Calu3 (cell line): Measurements from ENCODE around the gene ZBTB22. TPM values are rescaled to one million over a fixed set of nuclear protein-coding genes. Genes with fewer than 3 reads are reported as not detected.

ENCODE experiments used
- BruUV-seq: library from RNA; stranded (reverse); fragments of 400-500 nt; replicated peaks from 2 replicates; lab custom pipeline; 2021; lab: Mats Ljungman, UMichigan
- CTCF ChIA-PET: fragments of 300-600 bp; sonication (Branson Sonifier 250); formaldehyde crosslinking; loops from one replicate; lab custom pipeline; 2022; ENCODE audit warnings: antibody characterized with exemption; lab: Charles Lee
- DNase-seq: peaks from one replicate; pipeline ENCODE4 v3.0.0; 2022
- H3K27ac Mint-ChIP-seq: one replicate; pipeline ENCODE4 v1.8.0; 2022; ENCODE audit warnings: mixed read lengths; ENCODE audit not compliant: unreplicated experiment
- H3K27me3 Mint-ChIP-seq: one replicate; pipeline ENCODE4 v1.8.0; 2022; ENCODE audit warnings: mixed read lengths; ENCODE audit not compliant: unreplicated experiment
- H3K36me3 Mint-ChIP-seq: one replicate; pipeline ENCODE4 v1.8.0; 2022; ENCODE audit warnings: mild to moderate bottlenecking, moderate library complexity, mixed read lengths; ENCODE audit not compliant: insufficient read depth, unreplicated experiment
- H3K4me1 Mint-ChIP-seq: one replicate; pipeline ENCODE4 v1.8.0; 2022; ENCODE audit warnings: mild to moderate bottlenecking, low read depth, mixed read lengths; ENCODE audit not compliant: unreplicated experiment
- H3K4me3 Mint-ChIP-seq: one replicate; pipeline ENCODE4 v1.8.0; 2022; ENCODE audit warnings: mild to moderate bottlenecking, low read depth, moderate library complexity, mixed read lengths; ENCODE audit not compliant: unreplicated experiment
- H3K9me3 Mint-ChIP-seq: one replicate; pipeline ENCODE4 v1.8.0; 2022; ENCODE audit warnings: low read depth, mixed read lengths; ENCODE audit not compliant: unreplicated experiment
- CTCF ChIP-seq: fragments of 200-600 bp; IDR thresholded peaks from one replicate; pipeline ENCODE4 v1.8.0; 2022; ENCODE audit warnings: antibody characterized with exemption; ENCODE audit not compliant: unreplicated experiment
- intact Hi-C: fragments of 100-400 bp; cut with micrococcal nuclease; formaldehyde crosslinking; loops from one replicate; pipeline ENCODE4 v1.10.0; 2022; ENCODE audit not compliant: unreplicated experiment
- microRNA-seq: library from miRNA; unstranded; fragments of <30 nt; microRNA quantifications from one replicate; pipeline ENCODE4 v1.2.0, GENCODE V29; 2022
- total RNA-seq: library from RNA; stranded (reverse); gene quantifications from 2 replicates; pipeline ENCODE4 v1.2.3, GENCODE V29; 2022

ZBTB22 gene
- total RNA-seq, 1 experiment from 2014 or later: 22.6 TPM

GRCh38 chr6:33271468-33272274 is 45.9 kb downstream of the ZBTB22 start, which contains the start of the genes RPS18 and VPS52:
Gene RPS18, plus strand, starts transcription at chr6:33272075. Its CDS starts 45 bp downstream, at chr6:33272120.
Gene VPS52, minus strand, starts transcription at chr6:33271876. Its CDS starts 201 bp downstream, at chr6:33271675.
- H3K9me3 Mint-ChIP-seq: no peaks in the 10 kb centered on the region
- H3K27me3 Mint-ChIP-seq: peaks cover 13% of the 10 kb centered on the region
- CTCF ChIA-PET: interaction anchor here (0.5 to 1.2 kb wide), 8 partner anchors 18 to 139 kb away, joined by 3 to 5 read pairs (median 3); partner anchors contain the start of genes PFDN6, PHF1, RGL2 and WDR46
- intact Hi-C loops: no loop called here
- peaks cover 75% of the 10 kb centered on the region for H3K36me3 Mint-ChIP-seq
- H3K4me1 Mint-ChIP-seq: peaks cover 65% of the 10 kb centered on the region
- TF ChIP-seq CTCF: no peak
- DNase-seq: peak; percentile 96
- peak within 1 kb of the TSS; percentile 94 for H3K4me3 Mint-ChIP-seq
- peak within 1 kb of the TSS; percentile 100 for H3K27ac Mint-ChIP-seq
- BruUV-seq: TSS peak; percentile 76

GRCh38 chr6:33271117-33271467 is 46.5 kb downstream of the ZBTB22 start:
- H3K4me3 Mint-ChIP-seq: peak overlapping the region; percentile 94
- no peaks in the 10 kb centered on the region for H3K9me3 Mint-ChIP-seq
- H3K4me1 Mint-ChIP-seq: peaks cover 59% of the 10 kb centered on the region
- peaks cover 75% of the 10 kb centered on the region for H3K36me3 Mint-ChIP-seq
- no TSS peak for BruUV-seq
- CTCF ChIA-PET: interaction anchor here (0.5 to 1.1 kb wide), 3 partner anchors 23 to 72 kb away, joined by 3 to 5 read pairs (median 3); no protein-coding TSS in a partner anchor
- intact Hi-C loops: no loop called here
- TF ChIP-seq CTCF: no peak
- peaks cover 13% of the 10 kb centered on the region for H3K27me3 Mint-ChIP-seq
- H3K27ac Mint-ChIP-seq: peak overlapping the region; percentile 100
- DNase-seq: no peak

Small RNA genes lying within 50 kb of the gene (microRNA-seq; reads per million reads assigned to microRNA genes)
- gene MIR6834 (3.2 reads per million), gene MIR6873 (not detected)

Other genes starting within 250 kb of the ZBTB22 start
- 29.2 and 46.4 TPM in 2 replicates for gene HLA-DPA1, start 244.1 kb downstream of the ZBTB22 start, total RNA-seq
- gene HLA-DPB1, start 241.8 kb downstream of the ZBTB22 start, total RNA-seq: 12.0 and 18.3 TPM in 2 replicates
- gene COL11A2, start 125.3 kb downstream of the ZBTB22 start, total RNA-seq: 1.8 TPM in 2 replicates
- 78.2 and 78.3 TPM in 2 replicates for gene RXRB, start 117.1 kb downstream of the ZBTB22 start, total RNA-seq
- gene SLC39A7, start 116.9 kb downstream of the ZBTB22 start, total RNA-seq: 188 and 201 TPM in 2 replicates
- gene HSD17B8, start 113.1 kb downstream of the ZBTB22 start, total RNA-seq: 40.4 and 41.7 TPM in 2 replicates
- 53.9 and 58.9 TPM in 2 replicates for gene RING1, start 109.2 kb downstream of the ZBTB22 start, total RNA-seq
- 99.7 and 104 TPM in 2 replicates for gene VPS52, start 45.9 kb downstream of the ZBTB22 start, total RNA-seq
- gene RPS18, start 45.7 kb downstream of the ZBTB22 start, total RNA-seq: 2,667 and 2,688 TPM in 2 replicates
- gene B3GALT4, start 40.6 kb downstream of the ZBTB22 start, total RNA-seq: 18.2 and 21.6 TPM in 2 replicates
- gene WDR46, start 28.5 kb downstream of the ZBTB22 start, total RNA-seq: 124 and 125 TPM in 2 replicates
- gene PFDN6, start 28.1 kb downstream of the ZBTB22 start, total RNA-seq: 141 and 168 TPM in 2 replicates
- 138 and 154 TPM in 2 replicates for gene RGL2, start 18.8 kb downstream of the ZBTB22 start, total RNA-seq
- gene TAPBP, start 3.7 kb downstream of the ZBTB22 start, total RNA-seq: 443 and 488 TPM in 2 replicates
- 86.3 and 86.6 TPM in 2 replicates for gene DAXX, start 5.2 kb upstream of the ZBTB22 start, total RNA-seq
- 105 and 140 TPM in 2 replicates for gene KIFC1, start 74.1 kb upstream of the ZBTB22 start, total RNA-seq
- 62.4 and 68.3 TPM in 2 replicates for gene PHF1, start 93.3 kb upstream of the ZBTB22 start, total RNA-seq
- 170 and 172 TPM in 2 replicates for gene CUTA, start 100.4 kb upstream of the ZBTB22 start, total RNA-seq
- gene SYNGAP1, start 102.3 kb upstream of the ZBTB22 start, total RNA-seq: 18.8 and 24.9 TPM in 2 replicates
- gene ZBTB9, start 136.8 kb upstream of the ZBTB22 start, total RNA-seq: 18.1 and 20.0 TPM in 2 replicates